Fibroblast of villous mesenchyme (primary cell): ENCODE results near the gene FOXP2. TPM values are rescaled to one million over a fixed set of nuclear protein-coding genes. Genes with fewer than 3 reads are reported as not detected.
A peak's percentile ranks its signal among the peaks of the same experiment; 100 is the strongest.

ENCODE experiments used
- DNase-seq: peaks from one replicate; pipeline ENCODE4 v3.0.0-alpha.2; 2010; ENCODE audit warnings: low read depth
- H3K4me3 ChIP-seq: 2 replicates; pipeline ENCODE4 v1.5.1; 2011; ENCODE audit warnings: low read depth, mild to moderate bottlenecking, low read length
- total RNA-seq: library from RNA; depleted of rRNA; stranded (reverse); fragments of >200 nt; gene quantifications from 2 replicates; pipeline ENCODE4 v1.2.3, GENCODE V29; 2012
- TF ChIP-seq, protein P1 (sequence below): IDR thresholded peaks from 2 replicates; pipeline ENCODE4 v1.5.1; 2012; ENCODE audit warnings: low read depth, mild to moderate bottlenecking, low read length; ENCODE audit not compliant: insufficient read depth

The FOXP2 gene
- total RNA-seq, 1 donor, result 0.86 TPM

DNA sequence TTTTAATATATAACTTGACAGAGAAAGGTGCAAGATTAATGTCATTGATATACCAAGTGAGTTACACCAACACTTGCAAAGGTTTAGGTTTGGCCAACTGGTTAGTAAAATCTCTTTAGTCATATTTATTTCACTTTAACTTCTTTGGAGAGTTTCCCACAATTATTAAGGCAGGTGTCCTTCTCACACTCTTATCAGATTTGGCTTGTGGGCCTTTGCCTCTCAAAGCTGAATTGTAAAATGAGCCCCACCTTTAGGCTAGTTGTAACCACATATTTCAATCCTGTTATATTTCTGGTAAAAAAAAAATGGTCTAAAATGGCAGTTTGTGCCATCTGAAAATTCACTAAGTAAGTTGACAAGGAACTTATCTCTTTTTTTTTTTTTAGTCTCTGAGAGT is 26.6 kb upstream of the FOXP2 start:
- no peak overlapping the region for H3K4me3 ChIP-seq
- no peak for DNase-seq
- TF ChIP-seq, protein P1, sequence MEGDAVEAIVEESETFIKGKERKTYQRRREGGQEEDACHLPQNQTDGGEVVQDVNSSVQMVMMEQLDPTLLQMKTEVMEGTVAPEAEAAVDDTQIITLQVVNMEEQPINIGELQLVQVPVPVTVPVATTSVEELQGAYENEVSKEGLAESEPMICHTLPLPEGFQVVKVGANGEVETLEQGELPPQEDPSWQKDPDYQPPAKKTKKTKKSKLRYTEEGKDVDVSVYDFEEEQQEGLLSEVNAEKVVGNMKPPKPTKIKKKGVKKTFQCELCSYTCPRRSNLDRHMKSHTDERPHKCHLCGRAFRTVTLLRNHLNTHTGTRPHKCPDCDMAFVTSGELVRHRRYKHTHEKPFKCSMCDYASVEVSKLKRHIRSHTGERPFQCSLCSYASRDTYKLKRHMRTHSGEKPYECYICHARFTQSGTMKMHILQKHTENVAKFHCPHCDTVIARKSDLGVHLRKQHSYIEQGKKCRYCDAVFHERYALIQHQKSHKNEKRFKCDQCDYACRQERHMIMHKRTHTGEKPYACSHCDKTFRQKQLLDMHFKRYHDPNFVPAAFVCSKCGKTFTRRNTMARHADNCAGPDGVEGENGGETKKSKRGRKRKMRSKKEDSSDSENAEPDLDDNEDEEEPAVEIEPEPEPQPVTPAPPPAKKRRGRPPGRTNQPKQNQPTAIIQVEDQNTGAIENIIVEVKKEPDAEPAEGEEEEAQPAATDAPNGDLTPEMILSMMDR, result no peak

DNA sequence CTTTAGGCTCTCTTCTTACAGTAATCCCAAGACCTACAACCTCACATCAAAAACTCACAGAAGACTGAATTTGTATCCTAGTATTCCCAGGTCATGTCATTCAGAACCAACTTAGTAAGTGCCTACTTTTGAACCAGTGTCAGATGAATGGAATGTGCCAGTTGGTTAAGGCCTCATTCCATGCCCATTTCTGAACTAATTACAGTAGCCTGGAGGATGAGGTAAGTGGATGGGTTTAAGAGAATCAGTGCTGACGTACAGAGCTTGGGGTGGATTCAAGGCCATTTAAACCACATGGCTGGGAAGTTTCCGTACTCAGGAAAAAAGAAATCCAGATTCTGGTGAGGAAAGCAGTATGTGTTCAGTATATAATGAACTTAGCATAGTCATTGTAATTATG is 21.9 kb upstream of the FOXP2 start:
- TF ChIP-seq, protein P1, result no peak
- DNase-seq, result no peak
- no peak overlapping the region for H3K4me3 ChIP-seq

DNA sequence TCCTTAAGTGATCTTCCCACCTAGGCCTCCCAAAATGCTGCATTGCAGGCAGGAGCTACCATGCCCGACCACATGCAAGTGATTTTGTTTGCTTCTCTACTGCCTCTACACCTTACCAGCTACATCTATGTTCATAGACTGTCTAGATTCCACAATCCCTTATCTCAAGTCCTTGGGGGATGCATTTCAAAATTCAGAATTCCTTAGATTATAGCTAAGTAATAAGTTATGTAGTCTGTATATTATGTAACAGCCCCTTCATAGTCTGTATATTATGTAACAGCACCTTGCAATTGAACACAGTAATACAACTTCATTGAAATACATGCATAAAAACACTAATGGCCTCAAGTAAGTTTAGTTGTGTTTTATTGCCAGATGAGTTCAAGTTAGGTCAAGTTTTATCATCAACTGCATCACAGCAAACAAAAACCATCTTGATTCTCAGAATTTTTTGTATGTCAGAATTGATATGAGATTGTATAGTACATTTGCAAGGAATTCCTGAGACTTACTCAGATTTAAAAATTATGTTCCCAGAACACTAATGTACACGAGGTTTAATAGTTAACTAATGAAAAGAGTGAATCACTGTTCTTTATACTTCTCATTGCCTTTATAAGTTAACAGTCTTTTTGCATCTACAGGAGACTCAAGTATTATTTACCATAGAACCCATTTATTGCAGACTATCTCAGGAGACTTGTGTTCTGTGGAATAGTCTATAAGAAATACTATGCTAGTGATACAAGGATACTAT is 11.6 kb upstream of the FOXP2 start:
- TF ChIP-seq, protein P1, result no peak
- no peak for DNase-seq
- no peak overlapping the region for H3K4me3 ChIP-seq

DNA sequence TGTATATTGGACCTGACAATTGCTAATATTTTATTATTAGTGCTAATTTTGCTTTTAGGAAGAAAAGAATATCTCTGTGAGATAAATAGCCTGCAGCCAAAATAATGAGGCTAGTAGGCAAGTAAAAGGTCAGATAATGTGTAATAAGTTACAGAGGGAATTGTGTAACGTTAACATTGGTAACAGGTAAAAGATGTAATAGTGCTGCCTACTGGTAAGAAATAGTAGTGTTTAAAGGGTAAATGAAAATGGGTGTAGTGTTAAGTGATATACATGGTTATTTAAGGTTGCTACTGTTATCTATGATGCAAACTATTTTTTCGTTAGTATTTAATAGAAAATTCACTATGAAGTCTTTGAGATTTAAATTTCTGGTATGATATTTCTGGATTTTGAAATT is 9.2 kb upstream of the FOXP2 start:
- no peak for DNase-seq
- H3K4me3 ChIP-seq, result no peak overlapping the region
- TF ChIP-seq, protein P1, result peak; percentile 28

DNA sequence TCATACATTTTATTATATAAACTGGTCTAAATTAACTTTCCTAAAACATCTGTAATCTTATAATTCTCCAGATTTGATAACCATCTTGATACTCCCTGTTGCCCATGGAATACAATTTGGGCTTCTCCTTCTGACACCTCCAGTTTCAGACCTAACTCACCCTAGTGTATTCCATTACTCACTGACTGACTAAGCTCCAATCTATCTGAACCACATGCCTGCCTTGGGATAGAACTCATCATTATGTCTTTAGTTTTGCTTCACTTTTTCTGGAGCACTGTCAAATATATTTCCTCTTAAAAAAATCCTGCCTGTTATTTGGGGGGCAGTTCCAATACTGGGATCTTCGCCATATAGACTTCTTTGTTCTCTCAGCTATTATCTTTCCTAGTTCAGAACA is 4.9 kb upstream of the FOXP2 start:
- TF ChIP-seq, protein P1, result no peak
- DNase-seq, result no peak
- H3K4me3 ChIP-seq, result no peak overlapping the region

DNA sequence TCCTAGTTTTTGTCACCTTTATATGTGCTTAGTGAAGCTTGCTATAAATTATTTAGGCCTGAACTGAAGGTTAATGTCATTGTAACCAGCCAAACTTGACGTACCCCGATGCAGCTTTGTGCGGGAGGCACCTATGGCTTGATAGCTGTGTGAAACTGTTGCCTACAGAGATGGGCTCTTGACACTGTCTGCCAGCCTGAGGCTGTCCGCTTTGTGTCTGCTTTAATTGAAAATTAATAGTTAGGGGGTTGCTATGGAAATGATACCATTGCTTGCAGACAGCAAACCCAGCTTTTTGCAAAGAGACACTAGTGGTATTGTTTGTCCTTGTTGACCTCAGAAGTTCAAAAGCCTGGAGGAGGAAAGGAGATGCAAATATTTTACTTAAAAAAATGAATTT is 2.1 kb upstream of the FOXP2 start:
- DNase-seq, result no peak
- TF ChIP-seq, protein P1, result no peak
- no peak overlapping the region for H3K4me3 ChIP-seq

DNA sequence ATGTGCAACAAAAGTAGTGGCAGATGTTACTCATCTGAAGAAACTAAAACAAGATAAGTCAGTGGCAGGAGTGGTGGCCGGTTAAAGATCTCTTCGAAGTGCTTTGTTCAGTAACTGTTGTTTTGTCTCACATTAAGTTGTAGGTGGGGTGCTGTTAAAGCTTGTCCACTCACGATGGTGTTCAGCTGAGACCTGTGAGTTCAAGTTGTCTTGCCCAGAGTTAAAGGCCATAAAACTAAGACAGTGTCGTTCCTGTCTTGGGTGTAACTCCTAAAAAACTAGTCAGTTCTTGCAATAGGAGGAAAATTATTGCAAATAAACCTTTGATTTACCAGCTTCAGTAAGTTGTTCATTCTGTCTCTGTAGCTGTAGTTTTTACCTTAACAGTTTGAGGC is 857 bp upstream of the FOXP2 start:
- peak; percentile 7 for DNase-seq
- TF ChIP-seq, protein P1, result no peak
- no peak overlapping the region for H3K4me3 ChIP-seq
